ENCODE results near the gene ADCK2.

Gene ADCK2

DNA sequence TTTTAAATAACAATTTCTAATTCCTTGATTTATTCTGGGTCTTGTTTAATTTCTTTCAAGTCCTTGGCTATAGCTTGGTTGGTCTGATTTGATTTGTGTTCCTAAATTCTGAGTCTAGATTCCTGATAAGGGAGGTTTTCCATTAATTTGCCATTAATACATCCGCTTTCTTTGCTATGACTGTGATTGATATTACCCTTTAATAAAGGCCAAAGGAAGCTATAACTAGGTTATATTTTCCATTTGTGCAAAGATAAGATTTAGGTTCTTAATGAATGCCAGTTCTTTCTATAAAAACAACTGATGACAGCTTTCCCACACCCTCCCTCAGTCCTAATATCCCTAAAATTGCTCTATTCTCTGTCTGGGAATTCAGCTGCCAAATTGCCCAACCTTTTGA, 52.0 kb downstream of the ADCK2 start:
- in situ Hi-C loops (cut with HindIII; ENCODE audit: low sequenced_read_pairs), result no loop called here

DNA sequence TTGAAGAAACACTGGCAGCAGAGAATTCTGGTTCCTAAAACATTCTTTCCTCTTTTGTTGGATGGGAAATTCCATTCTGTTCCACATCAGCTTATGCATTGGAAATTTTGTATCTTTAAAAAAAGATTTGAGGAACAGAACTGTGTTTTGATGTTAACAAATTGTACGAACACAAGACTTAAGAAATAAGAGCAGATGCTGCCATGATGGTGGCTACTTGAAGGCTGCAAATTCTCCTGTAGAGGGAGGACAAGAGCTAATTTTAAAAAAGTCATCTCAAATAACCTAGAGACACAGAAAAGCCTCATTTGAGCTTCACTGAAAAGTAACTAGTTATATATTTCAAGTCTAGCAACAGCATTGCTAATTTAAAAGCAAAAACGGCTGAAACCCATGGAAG, 53.5 kb downstream of the ADCK2 start:
- in situ Hi-C loops (cut with HindIII; ENCODE audit: low sequenced_read_pairs), result no loop called here

DNA sequence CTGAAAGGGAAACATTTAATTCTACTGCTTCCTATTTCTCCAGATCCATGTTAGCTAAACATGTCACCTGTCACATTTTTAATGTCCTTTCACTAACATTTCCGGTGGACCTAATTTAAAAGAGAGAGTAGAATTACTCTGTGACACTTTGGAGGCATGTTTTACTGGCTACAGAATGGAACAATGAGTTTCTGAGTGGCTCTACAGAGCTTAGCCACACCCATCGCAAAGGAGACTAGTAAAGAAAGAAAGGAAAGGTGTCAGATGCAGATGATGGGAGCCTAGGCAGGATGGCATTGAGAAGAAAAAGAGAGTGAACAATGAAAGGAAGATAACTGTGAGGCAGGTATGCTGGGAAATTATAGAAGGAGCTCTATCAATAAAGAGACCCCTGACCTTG, 59.7 kb downstream of the ADCK2 start:
- in situ Hi-C loops (cut with HindIII; ENCODE audit: low sequenced_read_pairs), result no loop called here

DNA sequence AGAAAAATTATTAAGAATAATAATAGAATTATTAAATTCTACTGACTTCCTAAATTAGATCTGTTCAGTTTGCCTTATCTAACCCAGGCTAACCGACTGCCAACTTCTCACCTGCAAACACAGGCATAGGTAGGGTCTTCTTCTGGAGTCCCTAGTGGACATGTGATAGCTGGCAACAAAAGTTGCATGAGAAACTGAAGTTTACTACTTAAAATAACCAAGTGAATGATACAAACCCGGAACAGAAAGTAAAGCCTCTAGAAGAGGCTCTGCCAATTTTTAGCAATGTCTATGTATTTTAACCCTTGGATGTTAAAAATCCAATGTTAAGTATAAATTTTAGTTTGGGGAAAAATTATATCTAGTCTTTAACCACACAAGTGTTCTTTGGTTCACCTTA, 61.4 kb downstream of the ADCK2 start:
- in situ Hi-C loops (cut with HindIII; ENCODE audit: low sequenced_read_pairs), result no loop called here

DNA sequence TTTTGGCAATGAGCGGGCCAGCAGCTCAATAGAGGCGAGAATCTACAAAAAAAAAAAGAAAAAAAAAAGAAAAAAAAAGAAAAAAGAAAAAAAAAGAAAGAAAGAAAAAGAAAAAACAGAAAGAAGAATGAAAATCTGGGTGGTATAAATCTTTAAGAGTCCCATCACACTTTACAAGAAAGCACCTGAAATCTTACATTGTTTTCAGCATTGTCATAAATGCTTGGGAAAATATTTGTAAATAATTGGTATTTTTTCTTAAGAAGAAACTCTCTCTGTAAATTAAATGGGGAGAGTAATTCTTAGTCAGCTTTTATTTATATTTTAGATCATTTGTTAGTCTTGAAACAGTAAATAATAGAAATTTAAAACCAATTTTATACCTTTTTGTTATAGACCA, 62.0 kb downstream of the ADCK2 start:
- in situ Hi-C loops (cut with HindIII; ENCODE audit: low sequenced_read_pairs), result no loop called here

DNA sequence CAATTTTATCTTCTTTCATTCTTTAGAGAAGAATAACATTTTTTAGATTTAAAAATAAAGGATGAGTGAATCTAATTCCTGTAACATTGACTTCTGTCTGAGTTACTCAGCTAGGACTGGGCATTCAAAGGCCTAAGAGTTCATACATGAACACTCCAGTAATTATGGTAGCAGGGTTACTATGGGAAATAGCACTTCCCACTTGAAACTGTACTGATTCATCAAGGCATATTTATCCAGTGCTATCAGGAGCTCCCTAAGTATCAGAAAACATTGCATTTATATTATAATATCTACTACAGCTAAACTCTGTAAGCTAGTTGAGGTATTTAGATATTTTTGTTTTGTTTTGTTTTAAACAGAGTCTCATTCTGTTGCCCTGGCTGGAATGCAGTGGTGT, 65.5 kb downstream of the ADCK2 start:
- in situ Hi-C loops (cut with HindIII; ENCODE audit: low sequenced_read_pairs), result no loop called here

DNA sequence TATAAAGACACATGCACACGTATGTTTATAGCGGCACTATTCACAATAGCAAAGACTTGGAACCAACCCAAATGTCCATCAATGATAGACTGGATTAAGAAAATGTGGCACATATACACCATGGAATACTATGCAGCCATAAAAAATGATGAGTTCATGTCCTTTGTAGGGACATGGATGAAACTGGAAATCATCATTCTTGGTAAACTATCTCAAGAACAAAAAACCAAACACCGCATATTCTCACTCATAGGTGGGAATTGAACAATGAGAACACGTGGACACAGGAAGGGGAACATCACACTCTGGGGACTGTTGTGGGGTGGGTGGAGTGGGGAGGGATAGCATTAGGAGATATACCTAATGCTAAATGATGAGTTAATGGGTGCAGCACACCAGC, 70.5 kb downstream of the ADCK2 start:
- in situ Hi-C loops (cut with HindIII; ENCODE audit: low sequenced_read_pairs), result loop anchor here (5.0 kb wide), 1 partner anchor 74 kb away; no protein-coding TSS in a partner anchor

DNA sequence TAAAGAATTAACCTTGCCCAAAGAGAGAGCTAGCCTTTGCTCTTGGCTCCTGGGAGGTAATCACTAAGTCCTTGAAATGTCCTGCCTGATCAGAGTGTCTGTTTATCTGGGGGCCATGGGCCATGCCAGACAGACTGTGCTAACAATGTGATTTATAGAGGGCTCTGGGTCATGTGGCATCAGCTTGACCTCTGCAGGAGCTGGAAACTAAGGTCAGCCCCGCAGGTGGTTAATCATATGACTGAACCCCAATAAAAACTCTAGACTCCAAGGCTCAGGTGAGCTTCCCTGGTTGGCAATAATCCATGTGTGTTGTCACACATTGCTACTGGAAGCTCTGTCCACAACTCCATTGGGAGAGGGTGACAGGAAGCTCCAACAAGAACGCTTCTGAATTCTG, 71.3 kb downstream of the ADCK2 start:
- in situ Hi-C loops (cut with HindIII; ENCODE audit: low sequenced_read_pairs), result loop anchor here (5.0 kb wide), 1 partner anchor 73 kb away; no protein-coding TSS in a partner anchor

Data from endothelial cell of hepatic sinusoid (primary cell).